Measurements from ENCODE around the gene EFNA5. TPM values are rescaled to one million over a fixed set of nuclear protein-coding genes. Genes with fewer than 3 reads are reported as not detected.

Gene EFNA5
- total and polyA plus RNA-seq, 2 of the 8 experiments (the other 6 are each of a cell fraction or from before 2014, with no cell fraction given), result 9.6 to 21.8 TPM

DNA sequence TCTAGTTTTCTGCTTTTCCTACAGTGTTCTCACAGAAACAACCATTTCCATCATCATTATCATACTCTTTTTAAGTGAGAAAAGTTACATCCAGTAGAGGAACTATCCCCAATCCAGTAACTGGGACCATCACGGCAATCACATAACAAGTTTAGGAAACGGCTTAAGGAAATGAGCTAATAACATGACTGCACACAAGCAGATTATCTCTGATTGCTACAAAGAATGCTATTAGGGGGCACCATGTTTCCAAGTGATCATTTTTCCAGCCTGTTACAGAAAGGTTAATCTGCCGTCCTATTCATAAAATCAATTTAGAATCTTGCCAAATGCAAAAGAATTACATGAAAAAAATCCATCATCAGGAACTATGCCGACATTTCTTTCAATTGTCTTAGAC lies 94.6 kb downstream of the EFNA5 start:
- peak; percentile 19 for FAIRE-seq
- H3K27me3 ChIP-seq (replicated peaks in 1 of 4; ENCODE audit: control insufficient read depth in 3 of 4, extremely low read depth in 1 of 4, insufficient read depth in 3 of 4, low read length in 3 of 4), result no peaks in the 10 kb centered on the region

More for the DNA sequence above, 94.6 kb downstream of the EFNA5 start:
- no peak overlapping the region for H2BK15ac ChIP-seq (ENCODE audit: low read length)
- H4K8ac ChIP-seq (ENCODE audit: extremely low read depth, insufficient read depth, low read length), result no peak overlapping the region
- H3K9ac ChIP-seq (replicated peaks in 1 of 4; ENCODE audit: extremely low read depth in 1 of 4, low read depth in 3 of 4, low read length in 3 of 4), result no peak overlapping the region
- no peaks in the 10 kb centered on the region for H3K23me2 ChIP-seq (ENCODE audit: low read depth, low read length)
- H4K91ac ChIP-seq (replicated peaks; ENCODE audit: insufficient read length, low read length), result no peak overlapping the region
- H2AK5ac ChIP-seq (ENCODE audit: low read depth, low read length), result no peak overlapping the region
- H3K4ac ChIP-seq (replicated peaks; ENCODE audit: insufficient read length, low read depth, low read length), result no peak overlapping the region
- POLR2A ChIA-PET (ENCODE audit: partially characterized antibody), result no interaction called here
- H3K27ac ChIP-seq (ENCODE audit: low read depth, low read length), result no peak overlapping the region
- no peaks in the 10 kb centered on the region for H3K36me3 ChIP-seq (ENCODE audit: control insufficient read depth in 2 of 4, insufficient read depth in 4 of 4, low read length in 3 of 4)
- CTCF ChIA-PET (ENCODE audit: partially characterized antibody), result interaction anchor here (0.6 to 1.3 kb wide), 3 partner anchors 108 to 383 kb away, joined by 3 read pairs; no protein-coding TSS in a partner anchor
- H3K18ac ChIP-seq (ENCODE audit: extremely low read depth, low read length), result no peak overlapping the region
- WGBS, 2 experiments (ENCODE audit: extremely low coverage in 1 of 2, insufficient coverage in 1 of 2, insufficient read length in 1 of 2, insufficient replicate concordance in 2 of 2, low coverage in 1 of 2, low lambda C conversion rate in 2 of 2, missing lambda C conversion rate in 1 of 2), result 91% methylated on average over 4 of the region's 4 CpGs; no CpG with 5 or more reads in 1 of the 2 experiments
- H2BK5ac ChIP-seq (ENCODE audit: low read depth, low read length), result no peak overlapping the region
- peaks cover 0 to 29% (median 18%) of the 10 kb centered on the region in 4 experiments; a peak in 6 of 7 replicates for H3K4me1 ChIP-seq (replicated peaks in 1 of 4; ENCODE audit: control insufficient read depth in 3 of 4, insufficient read depth in 4 of 4, low read length in 3 of 4)
- no peaks in the 10 kb centered on the region for H3K9me3 ChIP-seq (ENCODE audit: insufficient read depth in 2 of 2, low read depth in 1 of 2, low read length in 1 of 2)
- peaks cover 0 to 25% of the 10 kb centered on the region in 2 experiments; a peak in 3 of 4 replicates for H3K79me2 ChIP-seq (ENCODE audit: control insufficient read depth in 1 of 2, insufficient read depth in 2 of 2, low read length in 2 of 2)
- H4K20me1 ChIP-seq (replicated peaks in 1 of 2; ENCODE audit: control insufficient read depth in 1 of 2, insufficient read depth in 2 of 2, low read length in 2 of 2), result no peaks in the 10 kb centered on the region
- H2BK20ac ChIP-seq (ENCODE audit: low read length), result no peak overlapping the region
- H2BK12ac ChIP-seq (ENCODE audit: low read depth, low read length), result no peak overlapping the region
- H3K79me1 ChIP-seq (ENCODE audit: low read depth, low read length), result no peaks in the 10 kb centered on the region; the same call in 1 of the 2 replicates
- H3K56ac ChIP-seq (replicated peaks; ENCODE audit: insufficient read length, low read depth, low read length), result no peak overlapping the region
- no peak overlapping the region for H4K5ac ChIP-seq (ENCODE audit: insufficient read length, low read depth, low read length)
- no peak overlapping the region for H3K4me2 ChIP-seq (ENCODE audit: insufficient read depth in 1 of 2, low read depth in 2 of 2, low read length in 2 of 2)
- H3K14ac ChIP-seq (ENCODE audit: insufficient read length), result no peak overlapping the region
- TF ChIP-seq EGR1 (IDR thresholded peaks at IDR 0.05; ENCODE audit: borderline replicate concordance, low read depth, low read length) (no peak), RAD21 (IDR thresholded peaks at IDR 0.05 in 1 of 2, conservative IDR thresholded peaks at IDR 0.05 in 1 of 2; ENCODE audit: low read depth in 2 of 2, low read length in 2 of 2) (no peak), JUND (IDR thresholded peaks at IDR 0.05; ENCODE audit: low read length) (no peak), POLR2A (IDR thresholded peaks at IDR 0.05; ENCODE audit: control extremely low read depth in 1 of 2, low read depth in 2 of 2, low read length in 2 of 2) (no peak), EZH2 (IDR thresholded peaks at IDR 0.05; ENCODE audit: low read depth, low read length, severe bottlenecking) (no peak), MAFK (IDR thresholded peaks at IDR 0.05; ENCODE audit: low read depth, low read length) (no peak), RXRA (IDR thresholded peaks at IDR 0.05; ENCODE audit: insufficient read depth, low read depth, low read length) (no peak), KDM1A (IDR thresholded peaks at IDR 0.05; ENCODE audit: borderline replicate concordance, low read length) (no peak), HDAC6 (IDR thresholded peaks at IDR 0.05; ENCODE audit: low read depth, low read length) (no peak), RNF2 (IDR thresholded peaks at IDR 0.05; ENCODE audit: borderline replicate concordance, low read depth, low read length, missing control alignments, poor library complexity, severe bottlenecking) (no peak), POU5F1 (IDR thresholded peaks at IDR 0.05; ENCODE audit: low read depth, low read length) (no peak), SAP30 (IDR thresholded peaks at IDR 0.05; ENCODE audit: insufficient read depth, insufficient replicate concordance, low read length) (no peak)
- H2AFZ ChIP-seq (ENCODE audit: low read length), result no peak overlapping the region
- H2BK120ac ChIP-seq (replicated peaks; ENCODE audit: low read depth, low read length), result no peak overlapping the region
- H3K23ac ChIP-seq (ENCODE audit: insufficient read length), result no peak overlapping the region
- no peak overlapping the region for H3K4me3 ChIP-seq (ENCODE audit: extremely low read depth in 1 of 4, insufficient read depth in 2 of 4, low read depth in 3 of 4, low read length in 4 of 4)
- no peak for DNase-seq (ENCODE audit: low read depth in 1 of 2, low spot score in 2 of 2)

Measured in H1 (cell line).